Natural killer cell (primary cell): ENCODE data around the gene C16orf74. TPM values are rescaled to one million over a fixed set of nuclear protein-coding genes. Genes with fewer than 3 reads are reported as not detected.

Source experiments
- ATAC-seq, 3 donors: fragments of 150-1000 bp in 2 of 3; fragments of 200-7000 bp in 1 of 3; cut with Tn5 transposase; 1 replicate in 1 of 3; 2 replicates in 2 of 3; pipeline ENCODE4 v1.10.0; 2021; ENCODE audit warnings: mild to moderate bottlenecking in 2 of 3, moderate library complexity in 2 of 3
- DNase-seq, 2 donors: peaks; one replicate each; pipeline versions ENCODE4 v3.0.0 to v3.0.0-alpha.2; 2013 to 2021; ENCODE audit warnings: mixed read lengths in 1 of 2
- H3K27ac ChIP-seq: one replicate; pipeline ENCODE4 v1.5.1; 2013; ENCODE audit warnings: mild to moderate bottlenecking, low read length
- H3K27me3 ChIP-seq: one replicate; pipeline ENCODE4 v1.6.1; 2013; ENCODE audit warnings: low read length; ENCODE audit not compliant: control insufficient read depth, insufficient read depth
- H3K36me3 ChIP-seq: one replicate; pipeline ENCODE4 v1.6.1; 2013; ENCODE audit warnings: low read length; ENCODE audit not compliant: control insufficient read depth, insufficient read depth
- H3K4me1 ChIP-seq: one replicate; pipeline ENCODE4 v1.6.1; 2013; ENCODE audit warnings: low read length; ENCODE audit not compliant: control insufficient read depth, insufficient read depth
- H3K4me3 ChIP-seq: one replicate; pipeline ENCODE4 v1.5.1; 2013; ENCODE audit warnings: low read length
- H3K9me3 ChIP-seq: one replicate; pipeline ENCODE4 v1.6.1; 2013; ENCODE audit warnings: low read length; ENCODE audit not compliant: control insufficient read depth, insufficient read depth
- H3K27ac Mint-ChIP-seq, 2 donors: one replicate each; pipeline ENCODE4 v1.8.0; 2022; ENCODE audit warnings: mild to moderate bottlenecking in 2 of 2, mixed read lengths in 2 of 2, moderate library complexity in 1 of 2
- H3K27me3 Mint-ChIP-seq, 2 donors: one replicate each; pipeline ENCODE4 v1.8.0; 2022; ENCODE audit warnings: low read depth in 2 of 2, mixed read lengths in 2 of 2
- H3K36me3 Mint-ChIP-seq: one replicate; pipeline ENCODE4 v1.8.0; 2022; ENCODE audit warnings: mixed read lengths
- H3K4me1 Mint-ChIP-seq, 2 donors: one replicate each; pipeline ENCODE4 v1.8.0; 2022; ENCODE audit warnings: mixed read lengths in 2 of 2
- H3K4me3 Mint-ChIP-seq: one replicate; pipeline ENCODE4 v1.8.0; 2022; ENCODE audit warnings: mild to moderate bottlenecking, moderate library complexity, mixed read lengths
- H3K9me3 Mint-ChIP-seq, 2 donors: one replicate each; pipeline ENCODE4 v1.8.0; 2022; ENCODE audit warnings: mixed read lengths in 2 of 2
- WGBS: methylation state at CpG from one replicate; pipeline ENCODE4 v1.1.7; 2013; ENCODE audit warnings: missing lambda C conversion rate; ENCODE audit not compliant: insufficient coverage; 5-methylcytosine and 5-hydroxymethylcytosine counted together
- intact Hi-C: fragments of 100-400 bp; cut with micrococcal nuclease; formaldehyde crosslinking; loops from one replicate; pipeline ENCODE4 v1.14.2; 2022
- total RNA-seq, 4 donors: library from RNA; stranded (reverse); fragments of 120-200 nt in 1 of 4; gene quantifications; one replicate each; pipeline versions ENCODE4 v1.2.3 to v1.2.4, GENCODE V29; 2013 to 2022
- TF ChIP-seq, protein P1 (sequence below): fragments of 200-600 bp; IDR thresholded peaks from one replicate; pipeline ENCODE4 v1.8.0; 2022; ENCODE audit warnings: antibody characterized with exemption

The C16orf74 gene
- total RNA-seq, 3 donors from 2014 or later (not counting 1 experiment from before 2014, with no cell fraction given) = 0.71 to 2.2 (median 1.8) TPM

DNA sequence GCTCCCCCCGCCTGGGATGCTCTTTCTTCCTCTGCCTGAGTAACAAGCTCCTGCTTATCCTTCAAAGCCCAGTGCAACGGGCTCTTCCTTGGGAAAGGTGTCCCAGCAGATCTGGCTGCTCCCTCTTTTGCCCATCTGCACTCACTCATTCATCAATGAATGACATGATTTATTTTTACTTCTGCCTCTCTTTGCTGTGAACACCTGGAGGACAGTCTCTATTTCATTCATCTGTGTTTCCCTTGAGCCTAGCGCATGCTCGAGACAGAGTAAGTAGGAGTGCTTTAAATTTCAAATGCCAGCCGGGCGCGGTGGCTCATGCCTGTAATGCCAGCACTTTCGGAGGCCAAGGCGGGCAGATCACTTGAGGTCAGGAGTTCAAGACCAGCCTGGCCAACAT is 40.2 kb downstream of the C16orf74 start:
- Histone ChIP-seq H3K4me1 (no peaks in the 10 kb centered on the region), H3K9me3 (peaks cover 4% of the 10 kb centered on the region), H3K4me3 (no peak overlapping the region), H3K27ac (no peak overlapping the region), H3K27me3 (no peaks in the 10 kb centered on the region), H3K36me3 (no peaks in the 10 kb centered on the region)
- no peak overlapping the region for H3K27ac Mint-ChIP-seq
- intact Hi-C loops = loop anchor here (10.0 kb wide), 1 partner anchor 56 kb away; no protein-coding TSS in a partner anchor
- no peak overlapping the region for H3K4me3 Mint-ChIP-seq
- H3K4me1 Mint-ChIP-seq = no peaks in the 10 kb centered on the region
- TF ChIP-seq, protein P1, sequence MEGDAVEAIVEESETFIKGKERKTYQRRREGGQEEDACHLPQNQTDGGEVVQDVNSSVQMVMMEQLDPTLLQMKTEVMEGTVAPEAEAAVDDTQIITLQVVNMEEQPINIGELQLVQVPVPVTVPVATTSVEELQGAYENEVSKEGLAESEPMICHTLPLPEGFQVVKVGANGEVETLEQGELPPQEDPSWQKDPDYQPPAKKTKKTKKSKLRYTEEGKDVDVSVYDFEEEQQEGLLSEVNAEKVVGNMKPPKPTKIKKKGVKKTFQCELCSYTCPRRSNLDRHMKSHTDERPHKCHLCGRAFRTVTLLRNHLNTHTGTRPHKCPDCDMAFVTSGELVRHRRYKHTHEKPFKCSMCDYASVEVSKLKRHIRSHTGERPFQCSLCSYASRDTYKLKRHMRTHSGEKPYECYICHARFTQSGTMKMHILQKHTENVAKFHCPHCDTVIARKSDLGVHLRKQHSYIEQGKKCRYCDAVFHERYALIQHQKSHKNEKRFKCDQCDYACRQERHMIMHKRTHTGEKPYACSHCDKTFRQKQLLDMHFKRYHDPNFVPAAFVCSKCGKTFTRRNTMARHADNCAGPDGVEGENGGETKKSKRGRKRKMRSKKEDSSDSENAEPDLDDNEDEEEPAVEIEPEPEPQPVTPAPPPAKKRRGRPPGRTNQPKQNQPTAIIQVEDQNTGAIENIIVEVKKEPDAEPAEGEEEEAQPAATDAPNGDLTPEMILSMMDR = no peak
- DNase-seq (no peak), ATAC-seq (no peak)
- WGBS = 93% methylated on average over 9 of the region's 9 CpGs
- no peaks in the 10 kb centered on the region for H3K36me3 Mint-ChIP-seq
- no peaks in the 10 kb centered on the region for H3K9me3 Mint-ChIP-seq
- H3K27me3 Mint-ChIP-seq = peaks cover 3 to 6% of the 10 kb centered on the region in 2 donors

DNA sequence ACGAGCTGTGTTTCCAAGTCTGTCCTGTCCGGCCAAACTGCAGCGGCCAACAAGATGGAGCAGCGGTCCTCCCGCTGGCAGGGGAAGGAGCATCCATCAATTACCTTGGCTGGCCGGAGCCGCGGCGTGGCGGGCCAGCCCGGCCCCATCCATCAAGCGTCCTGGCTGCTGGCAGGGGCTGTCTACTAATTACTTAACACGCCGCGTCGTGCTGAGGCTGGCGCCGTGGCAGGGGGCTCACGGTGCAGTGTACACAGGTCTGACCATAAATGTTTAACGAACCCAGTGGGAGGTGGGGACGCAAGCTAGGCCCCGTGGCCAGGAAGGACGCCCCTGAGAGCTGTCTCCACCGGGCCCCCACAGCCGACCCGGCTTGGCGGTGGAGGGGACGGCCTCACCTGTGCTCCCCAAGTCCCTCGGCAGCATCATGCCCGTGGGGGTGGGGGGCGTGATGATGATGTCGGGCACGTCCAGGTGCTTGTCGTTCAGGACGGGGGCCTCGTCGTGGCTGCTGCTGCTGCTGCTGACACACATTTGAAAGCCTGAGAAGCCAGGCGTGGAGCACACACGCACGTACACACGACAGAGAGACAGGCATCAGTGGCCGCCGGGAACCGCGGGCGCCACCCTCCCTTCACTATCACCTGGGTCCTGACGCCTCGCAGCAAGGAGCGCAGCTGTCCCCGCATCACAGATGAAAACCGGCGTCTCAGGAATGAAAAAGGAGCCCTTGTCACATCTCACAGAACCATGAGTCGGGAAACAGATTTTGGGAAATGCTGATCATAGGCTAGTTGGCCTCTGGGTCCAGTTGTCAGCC is 40.9 kb downstream of the C16orf74 start:
- intact Hi-C loops = loop anchor here (10.0 kb wide), 1 partner anchor 55 kb away; no protein-coding TSS in a partner anchor
- Histone ChIP-seq H3K4me3 (no peak overlapping the region), H3K4me1 (no peaks in the 10 kb centered on the region), H3K27me3 (no peaks in the 10 kb centered on the region), H3K9me3 (peaks cover 4% of the 10 kb centered on the region), H3K27ac (no peak overlapping the region), H3K36me3 (no peaks in the 10 kb centered on the region)
- TF ChIP-seq, protein P1 = no peak
- Mint-ChIP-seq H3K9me3 (no peaks in the 10 kb centered on the region), H3K36me3 (no peaks in the 10 kb centered on the region), H3K4me3 (no peak overlapping the region), H3K27me3 (no peaks in the 10 kb centered on the region), H3K4me1 (no peaks in the 10 kb centered on the region), H3K27ac (no peak overlapping the region)
- ATAC-seq (no peak), DNase-seq (no peak)
- WGBS = 93% methylated on average over 53 of the region's 53 CpGs

DNA sequence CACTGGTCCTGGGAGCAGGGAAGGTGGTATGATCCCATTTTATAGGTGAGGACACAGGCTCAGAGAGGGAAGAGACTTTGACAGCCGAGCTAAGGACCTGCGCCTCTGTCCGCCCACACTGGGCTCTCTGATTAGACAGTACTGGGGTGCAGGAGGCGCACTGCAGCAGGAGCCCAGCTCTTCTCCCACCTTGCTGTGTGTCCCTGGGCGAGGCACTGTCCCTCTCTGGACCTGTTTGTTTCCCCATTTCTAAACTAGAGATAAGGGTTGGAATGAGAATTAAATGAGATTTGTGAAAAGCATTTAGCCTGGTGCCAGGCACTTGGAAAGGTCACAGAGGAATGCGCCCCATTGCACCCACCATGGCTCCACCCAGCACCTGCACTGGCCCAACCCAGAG is 42.6 kb downstream of the C16orf74 start:
- Mint-ChIP-seq H3K4me1 (no peaks in the 10 kb centered on the region), H3K27me3 (no peaks in the 10 kb centered on the region), H3K27ac (no peak overlapping the region), H3K9me3 (no peaks in the 10 kb centered on the region), H3K4me3 (no peak overlapping the region), H3K36me3 (no peaks in the 10 kb centered on the region)
- Histone ChIP-seq H3K4me3 (no peak overlapping the region), H3K36me3 (no peaks in the 10 kb centered on the region), H3K4me1 (no peaks in the 10 kb centered on the region), H3K27me3 (no peaks in the 10 kb centered on the region), H3K9me3 (peaks cover 4% of the 10 kb centered on the region), H3K27ac (no peak overlapping the region)
- intact Hi-C loops = no loop called here
- ATAC-seq (no peak), DNase-seq (no peak)
- TF ChIP-seq, protein P1 = no peak
- WGBS = 96% methylated on average over 6 of the region's 6 CpGs
